A673 (cell line): ENCODE results near the gene RAB22A.

Experiments
- EZH2 ChIP-seq: fragments of 200-600 bp; sonication (generic); IDR thresholded peaks from 2 replicates; pipeline ENCODE4 v1.6.1; 2017; ENCODE audit warnings: borderline replicate concordance, low read depth, mild to moderate bottlenecking, mixed read lengths, antibody characterized with exemption, low read length; ENCODE audit not compliant: poor library complexity, severe bottlenecking
- TF ChIP-seq, protein P1 (sequence below): fragments of 300-800, 200-600 bp; sonication (generic); conservative IDR thresholded peaks from 2 replicates; pipeline ENCODE4 v1.5.1; 2017; ENCODE audit warnings: low read depth, mild to moderate bottlenecking, antibody characterized with exemption, low read length, moderate library complexity, mixed read lengths

DNA sequence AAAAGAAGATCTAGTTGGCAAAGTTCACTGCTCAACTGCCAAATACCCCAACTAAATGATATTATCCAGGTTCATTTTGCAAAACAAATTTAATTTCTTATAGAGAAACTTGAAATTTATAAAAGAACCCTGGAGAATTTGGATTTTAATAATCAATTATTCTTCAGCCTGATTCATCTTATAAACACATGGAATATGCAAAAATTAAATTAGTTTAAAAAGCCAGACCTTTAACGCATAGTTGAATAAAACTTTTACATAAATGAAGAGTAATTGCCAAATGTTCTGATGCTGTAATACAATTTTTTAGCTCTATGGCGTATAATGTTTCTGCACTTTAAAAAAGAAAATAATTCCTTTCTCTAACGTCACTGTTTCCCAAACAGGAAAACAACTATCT, 47.9 kb upstream of the RAB22A start:
- TF ChIP-seq, protein P1, sequence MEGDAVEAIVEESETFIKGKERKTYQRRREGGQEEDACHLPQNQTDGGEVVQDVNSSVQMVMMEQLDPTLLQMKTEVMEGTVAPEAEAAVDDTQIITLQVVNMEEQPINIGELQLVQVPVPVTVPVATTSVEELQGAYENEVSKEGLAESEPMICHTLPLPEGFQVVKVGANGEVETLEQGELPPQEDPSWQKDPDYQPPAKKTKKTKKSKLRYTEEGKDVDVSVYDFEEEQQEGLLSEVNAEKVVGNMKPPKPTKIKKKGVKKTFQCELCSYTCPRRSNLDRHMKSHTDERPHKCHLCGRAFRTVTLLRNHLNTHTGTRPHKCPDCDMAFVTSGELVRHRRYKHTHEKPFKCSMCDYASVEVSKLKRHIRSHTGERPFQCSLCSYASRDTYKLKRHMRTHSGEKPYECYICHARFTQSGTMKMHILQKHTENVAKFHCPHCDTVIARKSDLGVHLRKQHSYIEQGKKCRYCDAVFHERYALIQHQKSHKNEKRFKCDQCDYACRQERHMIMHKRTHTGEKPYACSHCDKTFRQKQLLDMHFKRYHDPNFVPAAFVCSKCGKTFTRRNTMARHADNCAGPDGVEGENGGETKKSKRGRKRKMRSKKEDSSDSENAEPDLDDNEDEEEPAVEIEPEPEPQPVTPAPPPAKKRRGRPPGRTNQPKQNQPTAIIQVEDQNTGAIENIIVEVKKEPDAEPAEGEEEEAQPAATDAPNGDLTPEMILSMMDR = no peak
- TF ChIP-seq EZH2 = no peak
